Measurements from ENCODE around the gene OR10K2. TPM values are rescaled to one million over a fixed set of nuclear protein-coding genes. Genes with fewer than 3 reads are reported as not detected.

Gene OR10K2, protein sequence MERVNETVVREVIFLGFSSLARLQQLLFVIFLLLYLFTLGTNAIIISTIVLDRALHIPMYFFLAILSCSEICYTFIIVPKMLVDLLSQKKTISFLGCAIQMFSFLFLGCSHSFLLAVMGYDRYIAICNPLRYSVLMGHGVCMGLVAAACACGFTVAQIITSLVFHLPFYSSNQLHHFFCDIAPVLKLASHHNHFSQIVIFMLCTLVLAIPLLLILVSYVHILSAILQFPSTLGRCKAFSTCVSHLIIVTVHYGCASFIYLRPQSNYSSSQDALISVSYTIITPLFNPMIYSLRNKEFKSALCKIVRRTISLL
- not detected in 5 replicates for total RNA-seq (2022; extraction: Qiagen RNA extraction; ENCODE audit: low read depth)

DNA sequence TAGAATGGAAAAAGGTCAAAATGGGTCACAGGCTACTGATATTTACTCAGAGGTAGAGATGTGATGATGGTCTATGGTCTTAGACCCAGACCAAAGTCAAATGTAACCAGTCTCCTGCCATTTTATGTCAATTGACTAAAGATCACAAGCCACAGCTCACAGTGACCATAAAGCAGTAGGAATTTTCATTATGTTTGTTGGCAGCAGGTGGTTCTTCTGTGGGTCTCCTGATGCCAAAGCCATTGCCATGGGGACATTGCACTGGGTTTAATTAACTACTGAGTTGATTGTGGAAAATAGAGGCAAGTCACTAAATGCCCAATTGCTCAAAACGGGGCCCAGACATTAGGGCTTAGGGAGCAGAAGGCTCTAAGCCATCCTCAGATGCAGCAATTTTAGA is at the start of gene OR10K2:
Gene OR10K2, minus strand, starts transcription at position 101 of the 400 bp plus-strand sequence. CDS start 5,371 bp downstream, outside the sequence.

DNA sequence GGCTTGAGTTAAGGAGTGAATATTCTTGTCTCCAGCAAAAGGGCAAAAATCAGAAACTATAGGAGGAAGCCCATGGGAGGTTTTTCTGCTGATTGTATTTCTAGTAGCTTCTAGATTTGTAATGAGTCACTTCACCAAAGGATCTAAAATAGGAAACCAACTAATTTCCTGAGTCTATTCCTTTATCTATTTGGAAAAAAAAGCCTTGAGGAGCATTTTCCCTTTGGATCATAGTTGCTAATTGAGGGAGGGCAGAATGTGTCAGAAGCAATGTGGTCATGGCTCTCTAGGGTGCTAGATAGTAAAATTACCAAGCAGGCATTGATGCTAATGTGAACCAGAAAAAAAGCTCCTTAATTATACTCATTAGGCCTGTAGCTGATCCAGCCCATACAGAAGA is 45.9 kb upstream of the OR10K2 start, which contains the start of gene OR10R2:
Gene OR10R2, plus strand, starts transcription at position 301 of the 400 bp plus-strand sequence. CDS start 106 bp downstream, outside the sequence.

GRCh38 chr1:158461534-158461933 is 35.5 kb upstream of the OR10K2 start, which contains the start of gene OR10K1:
Gene OR10K1, plus strand, starts transcription at chr1:158461834. Its CDS starts 3,728 bp downstream, at chr1:158465562.

DNA sequence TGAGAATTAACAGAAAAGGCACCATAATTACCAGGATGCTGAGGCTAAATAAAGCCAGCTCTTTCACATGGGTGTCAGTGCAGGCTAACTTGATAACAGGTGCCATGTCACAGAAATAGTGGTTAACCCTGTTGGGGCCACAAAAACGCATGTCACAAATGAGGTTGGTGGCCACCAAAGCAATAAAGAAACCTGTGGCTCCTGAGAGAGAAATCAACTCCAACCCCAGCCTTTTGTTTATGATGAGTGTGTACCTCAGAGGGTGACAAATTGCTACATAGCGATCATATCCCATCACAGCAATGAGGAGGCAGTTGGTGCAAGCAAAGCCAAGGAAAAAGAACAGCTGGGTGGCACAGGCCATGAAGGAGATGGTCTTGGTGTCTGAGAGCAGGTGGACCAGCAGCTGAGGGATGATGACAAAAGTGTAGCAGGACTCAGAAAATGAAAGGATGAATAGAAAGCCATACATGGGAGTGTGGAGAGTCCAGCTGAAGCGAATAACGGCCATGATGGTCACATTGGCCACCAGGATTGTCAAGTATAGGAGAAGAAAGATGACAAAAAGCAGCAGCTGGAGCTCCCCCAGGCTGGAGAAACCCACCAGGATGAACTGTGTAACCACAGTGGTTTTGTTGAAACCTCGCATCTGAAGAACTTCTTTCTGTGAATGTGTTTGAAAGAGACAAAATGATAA is 27.1 kb downstream of the OR10K2 start, which contains the start of gene OR10T2:
Gene OR10T2, minus strand, starts transcription at position 649 of the 697 bp plus-strand sequence. Its CDS starts 0 bp downstream, at position 649.

Other genes with a start within 250 kb of the OR10K2 start
- 0.10 TPM in 1 of 5 replicates, not detected in the others for gene CD1D, start 245.3 kb downstream of the OR10K2 start, total RNA-seq (2022; extraction: Qiagen RNA extraction; ENCODE audit: low read depth)
- gene CD1A, start 171.8 kb downstream of the OR10K2 start, total RNA-seq (2022; extraction: Qiagen RNA extraction; ENCODE audit: low read depth) = not detected in 5 replicates
- not detected in 5 replicates for gene CD1C, start 136.3 kb downstream of the OR10K2 start, total RNA-seq (2022; extraction: Qiagen RNA extraction; ENCODE audit: low read depth)
- gene CD1B, start 94.7 kb downstream of the OR10K2 start, total RNA-seq (2022; extraction: Qiagen RNA extraction; ENCODE audit: low read depth) = not detected in 5 replicates
- gene CD1E, start 72.3 kb downstream of the OR10K2 start, total RNA-seq (2022; extraction: Qiagen RNA extraction; ENCODE audit: low read depth) = not detected in 5 replicates
- gene OR10T2, start 26.8 kb downstream of the OR10K2 start, total RNA-seq (2022; extraction: Qiagen RNA extraction; ENCODE audit: low read depth) = not detected in 5 replicates
- gene OR10K1, start 35.6 kb upstream of the OR10K2 start, total RNA-seq (2022; extraction: Qiagen RNA extraction; ENCODE audit: low read depth) = not detected in 5 replicates
- not detected in 5 replicates for gene OR10R2, start 46.0 kb upstream of the OR10K2 start, total RNA-seq (2022; extraction: Qiagen RNA extraction; ENCODE audit: low read depth)
- not detected in 5 replicates for gene OR6Y1, start 128.2 kb upstream of the OR10K2 start, total RNA-seq (2022; extraction: Qiagen RNA extraction; ENCODE audit: low read depth)
- not detected in 5 replicates for gene OR6P1, start 144.3 kb upstream of the OR10K2 start, total RNA-seq (2022; extraction: Qiagen RNA extraction; ENCODE audit: low read depth)
- not detected in 5 replicates for gene OR10X1, start 153.7 kb upstream of the OR10K2 start, total RNA-seq (2022; extraction: Qiagen RNA extraction; ENCODE audit: low read depth)
- gene OR10Z1, start 179.0 kb upstream of the OR10K2 start, total RNA-seq (2022; extraction: Qiagen RNA extraction; ENCODE audit: low read depth) = not detected in 5 replicates